Adipocyte (in vitro differentiated cells): ENCODE results near the gene ALMS1.

ENCODE experiments used
- DNase-seq: peaks from one replicate; pipeline ENCODE4 v3.0.0-alpha.2; 2015; ENCODE audit warnings: low read depth
- H3K27me3 ChIP-seq: replicated peaks from 2 replicates; pipeline ENCODE4 v1.7.0; 2013; ENCODE audit warnings: mild to moderate bottlenecking, low read length, moderate library complexity; ENCODE audit not compliant: control insufficient read depth, insufficient read depth
- H3K36me3 ChIP-seq: 2 replicates; pipeline ENCODE4 v1.7.0; 2013; ENCODE audit warnings: low read length, mild to moderate bottlenecking, moderate library complexity; ENCODE audit not compliant: control insufficient read depth, insufficient read depth, severe bottlenecking
- H3K4me1 ChIP-seq: 2 replicates; pipeline ENCODE4 v1.7.0; 2013; ENCODE audit warnings: mild to moderate bottlenecking, low read length, moderate library complexity; ENCODE audit not compliant: control insufficient read depth, insufficient read depth
- H3K4me3 ChIP-seq: 2 replicates; pipeline ENCODE4 v1.7.0; 2013; ENCODE audit warnings: mild to moderate bottlenecking, low read length, moderate library complexity
- H3K9ac ChIP-seq: 2 replicates; pipeline ENCODE4 v1.7.0; 2013; ENCODE audit warnings: mild to moderate bottlenecking, low read length, moderate library complexity
- H3K9me3 ChIP-seq: 2 replicates; pipeline ENCODE4 v1.7.0; 2013; ENCODE audit warnings: mild to moderate bottlenecking, low read length, moderate library complexity; ENCODE audit not compliant: control insufficient read depth

ALMS1 gene

GRCh38 chr2:73370348-73370747, 15.3 kb upstream of the ALMS1 start:
- Histone ChIP-seq H3K9me3 (peaks cover 4% of the 10 kb centered on the region), H3K27me3 (peaks cover 48% of the 10 kb centered on the region), H3K9ac (no peak overlapping the region), H3K36me3 (no peaks in the 10 kb centered on the region), H3K4me1 (peaks cover 3% of the 10 kb centered on the region), H3K4me3 (no peak overlapping the region)
- no peak for DNase-seq

GRCh38 chr2:73373344-73373743, 12.3 kb upstream of the ALMS1 start:
- Histone ChIP-seq H3K9ac (no peak overlapping the region), H3K9me3 (peaks cover 4% of the 10 kb centered on the region), H3K4me1 (no peaks in the 10 kb centered on the region), H3K27me3 (peaks cover 72% of the 10 kb centered on the region), H3K4me3 (no peak overlapping the region), H3K36me3 (no peaks in the 10 kb centered on the region)
- DNase-seq = no peak

- Histone ChIP-seq H3K9me3 (peaks cover 4% of the 10 kb centered on the region), H3K4me3 (no peak overlapping the region), H3K4me1 (no peaks in the 10 kb centered on the region), H3K9ac (no peak overlapping the region), H3K27me3 (peaks cover 78% of the 10 kb centered on the region), H3K36me3 (no peaks in the 10 kb centered on the region)
- no peak for DNase-seq
These were observed 11.4 kb upstream of the ALMS1 start for GRCh38 chr2:73374269-73374668.

GRCh38 chr2:73376681-73377080, 9.0 kb upstream of the ALMS1 start:
- no peaks in the 10 kb centered on the region for H3K36me3 ChIP-seq
- no peak overlapping the region for H3K9ac ChIP-seq
- no peaks in the 10 kb centered on the region for H3K9me3 ChIP-seq
- H3K27me3 ChIP-seq = peaks cover 69% of the 10 kb centered on the region
- H3K4me3 ChIP-seq = no peak overlapping the region
- DNase-seq = no peak
- no peaks in the 10 kb centered on the region for H3K4me1 ChIP-seq

- H3K36me3 ChIP-seq = no peaks in the 10 kb centered on the region
- H3K4me3 ChIP-seq = no peak overlapping the region
- H3K9ac ChIP-seq = no peak overlapping the region
- H3K27me3 ChIP-seq = peaks cover 20% of the 10 kb centered on the region
- H3K9me3 ChIP-seq = no peaks in the 10 kb centered on the region
- peaks cover 27% of the 10 kb centered on the region for H3K4me1 ChIP-seq
- no peak for DNase-seq
These were observed 2.6 kb upstream of the ALMS1 start for GRCh38 chr2:73383036-73383435.

GRCh38 chr2:73385123-73385503, 523 bp upstream of the ALMS1 start:
- peaks cover 6% of the 10 kb centered on the region for H3K27me3 ChIP-seq
- no peak for DNase-seq
- no peaks in the 10 kb centered on the region for H3K9me3 ChIP-seq
- peak overlapping the region; percentile 89 for H3K4me3 ChIP-seq
- no peaks in the 10 kb centered on the region for H3K36me3 ChIP-seq
- peaks cover 27% of the 10 kb centered on the region for H3K4me1 ChIP-seq
- peak overlapping the region; percentile 91 for H3K9ac ChIP-seq

- Histone ChIP-seq H3K9ac (peak overlapping the region; percentile 87), H3K4me3 (peak overlapping the region; percentile 89), H3K9me3 (no peaks in the 10 kb centered on the region), H3K4me1 (peaks cover 27% of the 10 kb centered on the region), H3K36me3 (no peaks in the 10 kb centered on the region), H3K27me3 (no peaks in the 10 kb centered on the region)
- peak; percentile 51 for DNase-seq
These were observed 769 bp downstream of the ALMS1 start for GRCh38 chr2:73386342-73386868.

- DNase-seq = peak; percentile 4
- peak overlapping the region; percentile 87 for H3K9ac ChIP-seq
- H3K36me3 ChIP-seq = no peaks in the 10 kb centered on the region
- no peaks in the 10 kb centered on the region for H3K27me3 ChIP-seq
- H3K4me1 ChIP-seq = peaks cover 24% of the 10 kb centered on the region
- no peaks in the 10 kb centered on the region for H3K9me3 ChIP-seq
- peak overlapping the region; percentile 89 for H3K4me3 ChIP-seq
These were observed 1.4 kb downstream of the ALMS1 start for GRCh38 chr2:73386894-73387636.

- no peak for DNase-seq
- H3K9ac ChIP-seq = no peak overlapping the region
- H3K36me3 ChIP-seq = no peaks in the 10 kb centered on the region
- no peaks in the 10 kb centered on the region for H3K27me3 ChIP-seq
- H3K9me3 ChIP-seq = peaks cover 21% of the 10 kb centered on the region
- H3K4me1 ChIP-seq = no peaks in the 10 kb centered on the region
- no peak overlapping the region for H3K4me3 ChIP-seq
These were observed 16.9 kb downstream of the ALMS1 start for GRCh38 chr2:73402386-73403103.

GRCh38 chr2:73403237-73403636, 17.6 kb downstream of the ALMS1 start:
- H3K4me3 ChIP-seq = no peak overlapping the region
- no peak overlapping the region for H3K9ac ChIP-seq
- DNase-seq = no peak
- H3K9me3 ChIP-seq = peaks cover 21% of the 10 kb centered on the region
- no peaks in the 10 kb centered on the region for H3K4me1 ChIP-seq
- no peaks in the 10 kb centered on the region for H3K27me3 ChIP-seq
- H3K36me3 ChIP-seq = no peaks in the 10 kb centered on the region

- Histone ChIP-seq H3K27me3 (no peaks in the 10 kb centered on the region), H3K4me3 (no peak overlapping the region), H3K9ac (no peak overlapping the region), H3K9me3 (peaks cover 16% of the 10 kb centered on the region), H3K4me1 (no peaks in the 10 kb centered on the region), H3K36me3 (no peaks in the 10 kb centered on the region)
- DNase-seq = no peak
These were observed 18.8 kb downstream of the ALMS1 start for GRCh38 chr2:73404409-73404808.
